ENCODE data around the gene MAST4. TPM values are rescaled to one million over a fixed set of nuclear protein-coding genes. Genes with fewer than 3 reads are reported as not detected.

Gene MAST4
- total RNA-seq, 1 donor from 2014 or later, result 0.99 TPM

GRCh38 chr5:66810848-66811261 lies 214.7 kb downstream of the MAST4 start:
- no peaks in the 10 kb centered on the region for H3K4me1 Mint-ChIP-seq
- Histone ChIP-seq H2AFZ (replicated peaks) (no peak overlapping the region), H3K79me2 (ENCODE audit: low read depth) (no peaks in the 10 kb centered on the region), H3K9ac (no peak overlapping the region), H3F3A (ENCODE audit: low read depth) (no peaks in the 10 kb centered on the region), H3K4me2 (no peak overlapping the region), H3K9me3 (ENCODE audit: low read depth) (no peaks in the 10 kb centered on the region), H3K4me3 (no peak overlapping the region), H4K20me1 (ENCODE audit: low read depth) (no peaks in the 10 kb centered on the region), H3K27me3 (no peaks in the 10 kb centered on the region), H3K4me1 (peaks cover 9% of the 10 kb centered on the region), H3K36me3 (no peaks in the 10 kb centered on the region), H3K27ac (no peak overlapping the region)
- no peak overlapping the region for H3K4me3 Mint-ChIP-seq
- DNase-seq (ENCODE audit: low spot score), result peak; percentile 28
- no peaks in the 10 kb centered on the region for H3K27me3 Mint-ChIP-seq (ENCODE audit: insufficient read depth, low read depth)
- H3K27ac Mint-ChIP-seq, result no peak overlapping the region
- TF ChIP-seq EZH2 (IDR thresholded peaks at IDR 0.05) (no peak), CTCF (IDR thresholded peaks at IDR 0.05) (no peak)
- H3K36me3 Mint-ChIP-seq, result no peaks in the 10 kb centered on the region
- no peaks in the 10 kb centered on the region for H3K9me3 Mint-ChIP-seq

- DNase-seq (ENCODE audit: low spot score), result no peak
- H3K27ac Mint-ChIP-seq, result no peak overlapping the region
Observed at GRCh38 chr5:66812291-66812690, 216.1 kb downstream of the MAST4 start.

GRCh38 chr5:66813306-66813705 lies 217.1 kb downstream of the MAST4 start:
- no peak overlapping the region for H3K4me3 Mint-ChIP-seq

More at GRCh38 chr5:66812291-66812690, 216.1 kb downstream of the MAST4 start:
- Histone ChIP-seq H3K9me3 (ENCODE audit: low read depth) (no peaks in the 10 kb centered on the region), H3K4me3 (no peak overlapping the region), H3K27me3 (no peaks in the 10 kb centered on the region), H3F3A (ENCODE audit: low read depth) (no peaks in the 10 kb centered on the region), H3K36me3 (no peaks in the 10 kb centered on the region), H3K4me1 (peaks cover 9% of the 10 kb centered on the region), H3K9ac (no peak overlapping the region), H4K20me1 (ENCODE audit: low read depth) (no peaks in the 10 kb centered on the region), H3K4me2 (no peak overlapping the region), H2AFZ (replicated peaks) (no peak overlapping the region), H3K79me2 (ENCODE audit: low read depth) (no peaks in the 10 kb centered on the region), H3K27ac (no peak overlapping the region)
- H3K27me3 Mint-ChIP-seq (ENCODE audit: insufficient read depth, low read depth), result no peaks in the 10 kb centered on the region
- no peak overlapping the region for H3K4me3 Mint-ChIP-seq
- H3K4me1 Mint-ChIP-seq, result no peaks in the 10 kb centered on the region
- H3K36me3 Mint-ChIP-seq, result no peaks in the 10 kb centered on the region
- H3K9me3 Mint-ChIP-seq, result no peaks in the 10 kb centered on the region
- TF ChIP-seq CTCF (IDR thresholded peaks at IDR 0.05) (no peak), EZH2phosphoT487 (IDR thresholded peaks at IDR 0.05) (no peak), EZH2 (IDR thresholded peaks at IDR 0.05) (no peak)

More at GRCh38 chr5:66813306-66813705, 217.1 kb downstream of the MAST4 start:
- no peaks in the 10 kb centered on the region for H3K9me3 Mint-ChIP-seq
- TF ChIP-seq CTCF (IDR thresholded peaks at IDR 0.05) (no peak), EZH2phosphoT487 (IDR thresholded peaks at IDR 0.05) (no peak), EZH2 (IDR thresholded peaks at IDR 0.05) (no peak)
- H2AFZ ChIP-seq (replicated peaks), result no peak overlapping the region
- no peaks in the 10 kb centered on the region for H3K27me3 ChIP-seq
- no peaks in the 10 kb centered on the region for H3K36me3 ChIP-seq
- H3K36me3 Mint-ChIP-seq, result no peaks in the 10 kb centered on the region
- H3K27ac Mint-ChIP-seq, result no peak overlapping the region
- no peak overlapping the region for H3K4me3 ChIP-seq
- H3K27me3 Mint-ChIP-seq (ENCODE audit: insufficient read depth, low read depth), result no peaks in the 10 kb centered on the region
- DNase-seq (ENCODE audit: low spot score), result no peak
- no peak overlapping the region for H3K9ac ChIP-seq
- peaks cover 9% of the 10 kb centered on the region for H3K4me1 ChIP-seq
- no peaks in the 10 kb centered on the region for H3K4me1 Mint-ChIP-seq
- H3K4me2 ChIP-seq, result no peak overlapping the region
- H4K20me1 ChIP-seq (ENCODE audit: low read depth), result no peaks in the 10 kb centered on the region
- H3F3A ChIP-seq (ENCODE audit: low read depth), result no peaks in the 10 kb centered on the region
- H3K79me2 ChIP-seq (ENCODE audit: low read depth), result no peaks in the 10 kb centered on the region
- H3K27ac ChIP-seq, result no peak overlapping the region
- no peaks in the 10 kb centered on the region for H3K9me3 ChIP-seq (ENCODE audit: low read depth)

All from neural progenitor cell (in vitro differentiated cells).